Measurements from ENCODE around the gene RPP14.

- no peak for TF ChIP-seq EZH2 (IDR thresholded peaks at IDR 0.05; ENCODE audit: insufficient read depth, poor library complexity, severe bottlenecking)
- no peak for TF ChIP-seq EZH2phosphoT487 (IDR thresholded peaks at IDR 0.05; ENCODE audit: insufficient read depth, low read depth)
Observed at GRCh38 chr3:58342676-58343075, 36.6 kb downstream of the RPP14 start.

All from GM23248 (cell line).